ENCODE measurements around the gene TNRC6C.

DNA sequence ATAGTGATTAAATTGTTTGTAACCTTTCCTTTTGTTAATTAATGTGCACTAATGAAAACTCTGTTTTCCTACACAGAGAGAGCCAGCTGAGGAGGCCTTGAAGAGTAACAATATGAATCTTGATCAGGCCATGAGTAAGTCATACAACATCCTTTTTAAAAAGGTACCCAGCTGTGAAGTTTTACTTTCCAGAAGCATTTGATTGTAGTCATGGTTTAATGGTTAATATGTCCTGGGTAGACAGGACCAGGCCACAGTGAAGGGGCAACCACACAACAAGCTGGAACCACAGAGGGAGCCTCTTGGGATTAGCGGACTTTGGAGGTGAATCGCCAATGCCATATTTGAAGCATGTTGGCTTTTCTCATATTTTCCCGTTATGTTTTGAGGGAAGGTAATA is 114.5 kb downstream of the TNRC6C start:
- TF ChIP-seq, protein P1, sequence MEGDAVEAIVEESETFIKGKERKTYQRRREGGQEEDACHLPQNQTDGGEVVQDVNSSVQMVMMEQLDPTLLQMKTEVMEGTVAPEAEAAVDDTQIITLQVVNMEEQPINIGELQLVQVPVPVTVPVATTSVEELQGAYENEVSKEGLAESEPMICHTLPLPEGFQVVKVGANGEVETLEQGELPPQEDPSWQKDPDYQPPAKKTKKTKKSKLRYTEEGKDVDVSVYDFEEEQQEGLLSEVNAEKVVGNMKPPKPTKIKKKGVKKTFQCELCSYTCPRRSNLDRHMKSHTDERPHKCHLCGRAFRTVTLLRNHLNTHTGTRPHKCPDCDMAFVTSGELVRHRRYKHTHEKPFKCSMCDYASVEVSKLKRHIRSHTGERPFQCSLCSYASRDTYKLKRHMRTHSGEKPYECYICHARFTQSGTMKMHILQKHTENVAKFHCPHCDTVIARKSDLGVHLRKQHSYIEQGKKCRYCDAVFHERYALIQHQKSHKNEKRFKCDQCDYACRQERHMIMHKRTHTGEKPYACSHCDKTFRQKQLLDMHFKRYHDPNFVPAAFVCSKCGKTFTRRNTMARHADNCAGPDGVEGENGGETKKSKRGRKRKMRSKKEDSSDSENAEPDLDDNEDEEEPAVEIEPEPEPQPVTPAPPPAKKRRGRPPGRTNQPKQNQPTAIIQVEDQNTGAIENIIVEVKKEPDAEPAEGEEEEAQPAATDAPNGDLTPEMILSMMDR (IDR thresholded peaks at IDR 0.05), result no peak
- TF ChIP-seq POLR2A (IDR thresholded peaks at IDR 0.05), result no peak

All from lower leg skin (tissue), 3 donors.